Measurements from ENCODE around the gene MAP3K5.

GRCh38 chr6:136563386-136564152, 228.7 kb downstream of the MAP3K5 start:
- TF ChIP-seq CTCF (IDR thresholded peaks at IDR 0.05) (no peak), EZH2 (IDR thresholded peaks at IDR 0.05) (no peak), EZH2phosphoT487 (IDR thresholded peaks at IDR 0.05) (no peak)
